Measurements from ENCODE around the gene CEP63. TPM values are rescaled to one million over a fixed set of nuclear protein-coding genes. Genes with fewer than 3 reads are reported as not detected.

CEP63 gene
- total and polyA plus RNA-seq, 9 of the 15 experiments (the other 6 are each of a cell fraction or from before 2014, with no cell fraction given), result 5.1 to 17.8 (median 10.6) TPM

DNA sequence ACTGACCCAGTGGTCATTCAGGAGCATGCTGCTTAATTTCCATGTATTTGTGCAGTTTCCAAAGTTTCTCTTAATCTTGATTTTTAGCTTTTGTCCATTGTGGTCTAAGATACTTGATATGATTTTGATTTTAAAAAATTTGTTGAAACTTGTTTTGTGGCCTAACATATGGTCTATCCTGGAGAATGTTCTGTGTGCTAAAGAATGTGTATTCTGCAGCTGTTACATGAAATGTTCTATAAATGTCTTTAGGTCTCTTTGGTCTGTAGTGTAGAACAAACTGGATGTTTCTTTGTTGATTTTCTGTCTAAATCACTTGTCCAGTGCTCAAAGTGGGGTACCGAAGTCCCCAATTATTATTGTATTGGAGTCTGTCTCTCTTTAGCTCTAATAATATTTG lies 17.4 kb downstream of the CEP63 start:
- intact Hi-C loops (cut with micrococcal nuclease), result no loop called here
- H3K9me3 ChIP-seq (replicated peaks; ENCODE audit: control insufficient read depth, insufficient read depth, low read depth, low read length), result no peaks in the 10 kb centered on the region
- ATAC-seq (no peak), DNase-seq (ENCODE audit: extremely low read depth in 1 of 4, low spot score in 3 of 4) (no peak), FAIRE-seq (no peak)
- in situ Hi-C loops (cut with MboI), result no loop called here
- H3K4me3 ChIP-seq, result no peak overlapping the region
- no peaks in the 10 kb centered on the region for H3K4me1 ChIP-seq (replicated peaks in 1 of 2; ENCODE audit: control insufficient read depth in 2 of 2, insufficient read depth in 2 of 2, low read length in 2 of 2)
- 60% methylated on average over 1 of the region's 1 CpG for WGBS (ENCODE audit: insufficient coverage, low coverage, missing lambda C conversion rate)
- no peaks in the 10 kb centered on the region for H3K27me3 ChIP-seq (ENCODE audit: control insufficient read depth in 2 of 2, insufficient read depth in 2 of 2, low read length in 2 of 2)
- CTCF ChIA-PET (ENCODE audit: low intra/inter-chr PET ratio), result no interaction called here
- H3K27ac ChIP-seq (ENCODE audit: extremely low read depth, low read depth, low read length), result no peak overlapping the region
- H3K4me2 ChIP-seq (ENCODE audit: insufficient read depth, low read length), result no peak overlapping the region
- no TSS peak for BruUV-seq (replicated peaks)
- POLR2A ChIA-PET, result interaction anchor here (0.7 kb wide), 1 partner anchor 1038 kb away, joined by 3 read pairs; no protein-coding TSS in a partner anchor
- H3K9ac ChIP-seq (ENCODE audit: insufficient read depth in 1 of 2, low read depth in 2 of 2, low read length in 2 of 2), result no peak overlapping the region
- no peaks in the 10 kb centered on the region for H4K20me1 ChIP-seq (replicated peaks; ENCODE audit: control insufficient read depth, insufficient read depth, low read length)
- no peaks in the 10 kb centered on the region; the same call in 2 of the 3 replicates for H3K36me3 ChIP-seq (ENCODE audit: control insufficient read depth, insufficient read depth, low read length)
- no peak overlapping the region for H2AFZ ChIP-seq (ENCODE audit: low read depth, low read length)
- H3K9me1 ChIP-seq (ENCODE audit: control insufficient read depth, insufficient read depth, low read length), result no peaks in the 10 kb centered on the region
- H3K79me2 ChIP-seq (ENCODE audit: control insufficient read depth, insufficient read depth, low read length), result no peaks in the 10 kb centered on the region
- TF ChIP-seq ZFPM2 (CRISPR knock-in tag; IDR thresholded peaks at IDR 0.05) (no peak), BRD9 (IDR thresholded peaks at IDR 0.05; ENCODE audit: low read depth, partially characterized antibody) (no peak), ZNF165 (CRISPR knock-in tag; IDR thresholded peaks at IDR 0.05; ENCODE audit: borderline replicate concordance) (no peak)
- TF ChIP-seq, protein P1, sequence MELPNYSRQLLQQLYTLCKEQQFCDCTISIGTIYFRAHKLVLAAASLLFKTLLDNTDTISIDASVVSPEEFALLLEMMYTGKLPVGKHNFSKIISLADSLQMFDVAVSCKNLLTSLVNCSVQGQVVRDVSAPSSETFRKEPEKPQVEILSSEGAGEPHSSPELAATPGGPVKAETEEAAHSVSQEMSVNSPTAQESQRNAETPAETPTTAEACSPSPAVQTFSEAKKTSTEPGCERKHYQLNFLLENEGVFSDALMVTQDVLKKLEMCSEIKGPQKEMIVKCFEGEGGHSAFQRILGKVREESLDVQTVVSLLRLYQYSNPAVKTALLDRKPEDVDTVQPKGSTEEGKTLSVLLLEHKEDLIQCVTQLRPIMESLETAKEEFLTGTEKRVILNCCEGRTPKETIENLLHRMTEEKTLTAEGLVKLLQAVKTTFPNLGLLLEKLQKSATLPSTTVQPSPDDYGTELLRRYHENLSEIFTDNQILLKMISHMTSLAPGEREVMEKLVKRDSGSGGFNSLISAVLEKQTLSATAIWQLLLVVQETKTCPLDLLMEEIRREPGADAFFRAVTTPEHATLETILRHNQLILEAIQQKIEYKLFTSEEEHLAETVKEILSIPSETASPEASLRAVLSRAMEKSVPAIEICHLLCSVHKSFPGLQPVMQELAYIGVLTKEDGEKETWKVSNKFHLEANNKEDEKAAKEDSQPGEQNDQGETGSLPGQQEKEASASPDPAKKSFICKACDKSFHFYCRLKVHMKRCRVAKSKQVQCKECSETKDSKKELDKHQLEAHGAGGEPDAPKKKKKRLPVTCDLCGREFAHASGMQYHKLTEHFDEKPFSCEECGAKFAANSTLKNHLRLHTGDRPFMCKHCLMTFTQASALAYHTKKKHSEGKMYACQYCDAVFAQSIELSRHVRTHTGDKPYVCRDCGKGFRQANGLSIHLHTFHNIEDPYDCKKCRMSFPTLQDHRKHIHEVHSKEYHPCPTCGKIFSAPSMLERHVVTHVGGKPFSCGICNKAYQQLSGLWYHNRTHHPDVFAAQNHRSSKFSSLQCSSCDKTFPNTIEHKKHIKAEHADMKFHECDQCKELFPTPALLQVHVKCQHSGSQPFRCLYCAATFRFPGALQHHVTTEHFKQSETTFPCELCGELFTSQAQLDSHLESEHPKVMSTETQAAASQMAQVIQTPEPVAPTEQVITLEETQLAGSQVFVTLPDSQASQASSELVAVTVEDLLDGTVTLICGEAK (IDR thresholded peaks at IDR 0.05), result no peak
- TF ChIP-seq, protein P1 (CRISPR knock-in tag; IDR thresholded peaks at IDR 0.05), result no peak
